ENCODE data around the gene EPHA2.

The EPHA2 gene

DNA sequence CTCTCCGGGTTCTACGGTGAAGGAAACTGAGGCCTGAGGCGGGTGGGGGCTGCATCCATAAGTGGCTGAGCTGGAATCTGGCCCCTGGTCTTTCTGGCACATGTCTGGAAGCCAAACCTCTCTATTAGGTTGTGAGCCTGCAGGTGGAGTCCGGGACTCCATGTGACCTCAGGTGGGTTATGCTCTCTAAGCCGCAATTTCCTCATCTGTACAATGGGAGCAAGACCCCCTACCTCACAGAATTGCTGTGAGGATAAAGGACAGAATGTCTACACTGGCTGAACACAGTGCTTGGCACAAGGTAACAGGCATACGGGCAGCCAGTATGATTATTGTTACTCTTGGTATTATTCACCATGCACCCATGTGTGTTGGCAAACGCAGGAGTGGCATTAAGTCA lies 6.7 kb downstream of the EPHA2 start:
- DNase-seq, result no peak

DNA sequence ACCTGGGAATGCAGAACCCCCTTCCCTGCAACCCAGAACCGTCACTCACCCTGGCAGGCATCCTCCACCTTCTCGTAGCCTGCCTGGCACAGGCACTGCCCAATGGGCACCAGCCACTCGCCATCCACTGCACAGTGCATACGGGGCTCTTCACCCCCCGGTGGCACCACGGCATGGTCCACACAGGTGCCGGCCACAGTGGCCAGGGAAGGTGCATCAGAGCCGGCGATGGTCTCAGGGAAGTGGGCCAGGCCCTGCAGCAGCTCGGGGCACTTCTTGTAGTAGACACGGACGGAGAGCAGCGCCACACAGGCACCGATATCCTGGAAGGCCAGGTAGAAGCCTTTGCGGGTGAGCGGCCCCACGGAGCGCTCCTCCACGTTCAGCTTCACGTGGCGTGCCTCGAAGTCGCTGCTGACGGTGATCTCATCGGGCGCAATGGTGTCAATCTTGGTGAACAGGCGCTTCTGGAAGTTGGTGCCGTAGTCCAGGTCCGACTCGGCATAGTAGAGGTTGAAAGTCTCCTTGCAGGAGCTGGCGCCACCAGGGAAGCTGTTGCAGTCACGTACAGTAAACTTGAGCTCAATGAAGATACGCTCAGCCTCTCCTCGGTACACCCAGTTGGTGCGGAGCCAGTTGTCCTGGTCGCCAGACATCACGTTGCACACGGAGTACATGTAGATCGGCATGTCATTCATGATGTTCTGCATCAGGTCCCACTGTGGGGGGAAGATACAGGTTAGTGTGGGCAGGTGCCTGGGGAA lies 7.4 kb downstream of the EPHA2 start:
- DNase-seq, result no peak

DNA sequence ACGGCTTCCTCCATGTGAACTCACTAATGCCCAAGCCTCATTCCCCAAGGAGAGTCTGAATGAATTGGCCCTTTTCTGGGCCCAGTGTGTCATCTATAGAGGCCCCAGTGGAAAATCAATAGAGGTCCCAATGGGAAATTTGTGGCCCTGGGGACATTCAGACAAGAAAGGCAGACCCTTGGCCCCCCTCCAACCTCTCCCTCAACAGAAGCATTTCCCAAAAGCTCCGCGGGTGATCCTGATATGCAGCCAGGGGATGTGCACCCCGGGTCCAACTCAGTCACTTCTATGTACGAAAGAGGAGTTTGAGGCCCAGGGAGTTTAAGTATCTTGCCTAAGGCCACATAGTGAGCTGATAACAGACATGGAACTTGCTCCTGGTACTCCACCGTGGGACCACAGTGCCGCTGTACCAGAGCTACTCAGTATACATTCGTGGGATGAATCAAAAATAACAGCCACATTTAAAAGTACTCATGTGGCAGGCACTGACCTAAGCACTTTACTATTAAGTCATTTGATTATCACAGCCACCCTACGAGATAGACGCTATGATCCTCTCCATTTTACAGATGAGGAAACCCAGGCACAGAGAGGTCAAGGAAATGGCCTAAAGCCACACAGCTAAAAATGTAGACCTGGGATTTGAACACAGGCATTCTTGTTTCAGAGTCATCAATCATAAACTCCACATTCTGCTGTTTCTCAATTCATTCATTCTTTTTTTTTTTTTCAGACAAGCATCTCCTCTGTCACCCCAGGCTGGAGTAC lies 8.5 kb downstream of the EPHA2 start:
- DNase-seq, result no peak

DNA sequence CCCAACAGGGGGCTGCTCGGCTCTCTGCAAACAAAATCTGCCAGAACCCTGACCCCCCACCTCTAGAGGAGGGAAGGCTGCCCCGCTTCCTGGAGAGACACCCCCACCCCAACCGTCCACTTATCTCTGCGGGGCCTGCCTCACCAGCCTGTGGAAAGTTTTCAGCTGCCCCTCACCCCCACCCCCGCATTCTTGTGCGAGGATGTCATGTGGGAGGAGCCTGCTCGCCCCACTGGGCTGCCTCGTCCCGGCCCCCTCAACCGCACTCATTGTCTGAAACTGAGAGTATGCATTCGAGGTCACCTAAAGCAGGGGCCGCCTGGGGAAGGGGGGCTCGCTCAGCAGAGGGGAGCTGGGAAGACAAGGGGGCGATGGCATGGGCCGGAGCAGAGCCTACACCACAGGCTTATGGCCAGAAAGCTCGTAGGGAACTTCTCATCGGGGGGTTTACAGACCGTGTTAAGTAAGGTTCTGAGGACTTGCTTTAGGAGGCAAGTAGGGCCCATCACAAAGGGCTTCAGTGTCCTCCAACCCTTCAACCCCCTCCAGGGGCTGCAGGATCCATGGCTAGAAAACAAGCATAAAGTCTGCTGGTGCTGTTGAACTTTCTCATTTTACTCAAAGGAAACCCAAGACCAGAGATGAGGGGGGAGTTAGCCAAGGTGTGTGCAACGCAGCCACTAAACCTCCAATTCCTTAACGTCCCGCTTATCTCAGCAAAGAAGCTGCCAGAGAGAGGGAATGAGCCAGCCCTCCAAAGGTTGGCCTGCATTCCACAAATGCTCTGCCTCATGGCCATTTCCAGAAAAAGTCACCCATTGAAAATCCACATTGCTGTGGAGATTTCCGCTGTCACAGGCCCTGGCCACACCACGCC lies 9.4 kb downstream of the EPHA2 start:
- DNase-seq, result no peak

GRCh38 chr1:16145662-16146278 lies 10.1 kb downstream of the EPHA2 start:
- no peak for DNase-seq

DNA sequence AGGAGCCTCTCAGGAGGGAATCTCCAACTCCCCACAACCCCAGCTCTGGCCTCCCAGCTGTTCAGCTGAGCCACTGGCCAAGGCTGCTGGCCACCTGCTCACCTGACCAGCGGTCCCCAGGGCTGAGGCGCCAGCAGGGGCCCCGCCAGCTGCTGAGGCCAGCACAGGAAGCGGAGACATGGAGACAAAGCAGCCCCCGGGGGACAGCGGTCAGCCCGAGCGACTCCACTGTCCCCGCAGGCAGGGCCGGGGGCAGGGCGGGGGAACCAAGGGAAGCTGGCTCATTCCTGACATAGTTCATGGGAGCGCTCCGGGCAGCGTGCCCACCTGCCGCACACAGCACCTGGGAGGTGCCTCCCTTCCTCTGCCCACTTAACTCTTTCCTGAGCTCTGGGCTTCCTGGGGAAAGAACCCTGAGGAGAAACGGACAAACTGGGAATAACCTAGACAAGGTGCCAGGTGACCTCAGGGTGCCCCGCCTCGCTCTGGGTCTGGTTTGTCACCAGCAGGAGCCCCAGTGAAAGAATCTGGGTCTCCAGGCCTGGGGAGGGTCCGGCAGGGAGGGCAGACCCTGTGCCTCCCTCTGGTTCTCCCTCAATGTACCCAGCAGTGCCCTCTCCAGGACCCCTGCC lies 10.7 kb downstream of the EPHA2 start:
- DNase-seq, result no peak

GRCh38 chr1:16144325-16145029 lies 11.4 kb downstream of the EPHA2 start:
- DNase-seq, result no peak

DNA sequence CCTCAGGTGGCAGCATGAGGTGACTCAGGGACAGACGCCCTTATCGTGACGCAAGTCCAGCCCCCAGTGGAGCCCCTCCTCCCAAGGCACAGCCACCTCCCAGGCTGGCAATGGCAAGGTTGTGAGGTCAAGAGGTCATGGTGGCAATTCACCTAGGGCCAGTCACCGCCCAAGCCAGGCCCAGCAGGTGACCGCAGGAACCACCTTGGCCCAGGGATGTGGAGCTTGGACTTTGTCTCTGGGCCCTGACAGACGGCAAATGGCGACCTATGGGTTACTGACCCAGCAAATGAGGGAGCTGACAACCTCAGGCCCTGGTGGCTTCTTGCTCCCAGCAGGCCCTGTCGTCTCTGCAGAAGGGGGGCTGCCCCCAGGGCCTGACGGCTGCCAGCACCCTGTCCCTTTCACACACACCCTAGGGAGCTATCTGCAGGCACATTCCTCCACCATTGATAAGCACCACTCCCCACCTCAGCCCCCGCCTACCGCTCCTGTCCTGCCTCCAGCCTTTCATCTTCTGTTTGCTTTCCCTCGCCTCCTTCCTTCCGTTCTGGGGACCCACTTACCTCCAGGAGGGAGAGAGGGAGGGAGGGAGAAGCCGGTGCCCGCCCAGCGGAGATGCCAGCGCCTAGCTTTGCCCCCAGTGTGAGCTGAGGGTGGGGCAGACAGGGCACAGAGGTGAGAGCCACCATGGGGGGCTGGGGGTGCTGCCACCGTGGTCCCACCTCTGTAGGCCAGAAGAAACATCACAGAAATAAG lies 12.1 kb downstream of the EPHA2 start:
- DNase-seq, result no peak

DNA sequence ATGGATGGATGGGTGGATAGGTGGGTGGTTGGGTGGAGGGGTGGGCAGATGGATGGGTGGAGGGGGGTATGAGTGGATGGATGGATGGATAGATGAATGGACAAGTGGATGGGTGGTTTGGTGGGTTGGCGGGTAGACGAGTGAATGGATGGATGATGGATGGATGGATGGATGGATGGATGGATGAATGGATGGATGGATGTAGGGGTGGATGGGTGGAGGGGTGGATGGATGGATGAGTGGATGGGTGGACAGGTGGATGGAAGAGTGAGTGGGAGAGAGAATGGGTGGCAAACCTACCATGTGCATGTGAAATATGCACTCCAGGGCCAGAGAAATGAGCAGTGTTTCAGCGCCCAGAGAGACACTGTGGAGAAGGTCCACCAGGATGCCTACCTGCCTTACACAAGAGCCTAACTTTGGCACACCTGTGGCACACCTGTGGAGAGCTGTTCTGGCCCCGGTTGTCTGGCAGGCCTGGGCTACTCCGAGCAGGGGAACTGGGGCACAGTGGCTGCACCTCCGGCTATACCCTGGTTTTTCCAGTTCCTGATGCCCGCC lies 12.8 kb downstream of the EPHA2 start:
- no peak for DNase-seq

DNA sequence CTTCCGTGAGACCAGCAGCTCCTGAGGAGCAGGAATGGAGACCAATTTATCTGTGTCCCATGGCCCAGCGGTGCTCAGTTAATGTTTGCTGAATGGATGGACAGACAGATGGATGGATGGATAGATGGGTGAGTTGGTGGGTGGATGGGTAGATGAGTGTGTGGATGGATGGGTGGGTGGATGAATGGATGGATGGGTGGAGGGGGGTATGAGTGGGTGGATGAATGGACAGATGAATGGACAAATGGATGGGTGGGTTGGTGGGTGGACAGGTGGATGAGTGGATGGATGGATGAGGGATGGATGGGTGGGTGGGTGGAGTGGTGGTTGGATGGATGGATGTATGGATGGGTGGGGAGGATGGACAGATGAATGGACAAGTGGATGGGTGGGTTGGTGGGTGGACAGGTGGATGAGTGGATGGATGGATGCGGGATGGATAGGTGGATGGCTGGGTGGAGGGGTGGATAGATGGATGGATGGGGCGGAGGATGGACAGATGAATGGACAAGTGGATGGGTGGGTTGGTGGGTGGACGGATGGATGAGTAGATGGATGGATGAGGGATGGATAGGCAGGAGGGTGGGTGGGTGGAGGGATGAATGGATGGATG lies 13.4 kb downstream of the EPHA2 start:
- DNase-seq, result no peak

DNA sequence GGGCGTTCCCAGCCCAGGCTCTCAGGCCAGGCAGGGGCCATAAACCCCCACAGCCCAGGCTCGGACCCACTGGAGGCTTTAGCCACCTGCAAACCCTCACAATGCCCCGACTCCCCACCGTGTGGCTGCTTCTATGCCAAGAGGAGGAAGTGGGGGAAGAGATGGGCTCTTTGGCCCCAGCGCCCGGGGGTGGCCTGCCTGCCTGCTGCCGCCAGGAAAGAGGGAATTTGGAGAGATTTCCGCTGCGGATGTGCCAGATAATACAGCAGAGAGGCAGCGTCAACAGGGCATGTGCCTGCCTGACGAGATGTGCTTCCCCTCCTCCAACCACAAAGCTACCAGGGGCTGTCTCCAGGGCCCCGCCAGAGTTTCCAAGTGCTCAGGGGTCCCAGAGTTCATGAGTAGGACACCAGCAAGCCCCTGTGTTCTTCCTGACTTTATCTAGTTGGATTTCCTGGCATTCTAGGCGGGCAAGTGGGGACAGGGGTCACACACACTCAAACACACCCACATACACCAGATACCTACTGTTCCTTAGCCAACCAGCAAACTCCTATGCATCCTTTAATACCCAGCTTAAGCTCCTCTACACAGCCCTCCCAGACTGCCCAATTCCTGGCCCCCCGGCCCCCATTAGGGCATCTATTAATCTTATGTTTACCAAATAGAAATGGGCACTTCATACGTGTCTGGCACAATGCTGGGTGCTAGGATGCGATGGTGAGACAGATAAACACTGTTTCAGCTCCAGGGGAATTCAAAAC lies 14.1 kb downstream of the EPHA2 start:
- no peak for DNase-seq

DNA sequence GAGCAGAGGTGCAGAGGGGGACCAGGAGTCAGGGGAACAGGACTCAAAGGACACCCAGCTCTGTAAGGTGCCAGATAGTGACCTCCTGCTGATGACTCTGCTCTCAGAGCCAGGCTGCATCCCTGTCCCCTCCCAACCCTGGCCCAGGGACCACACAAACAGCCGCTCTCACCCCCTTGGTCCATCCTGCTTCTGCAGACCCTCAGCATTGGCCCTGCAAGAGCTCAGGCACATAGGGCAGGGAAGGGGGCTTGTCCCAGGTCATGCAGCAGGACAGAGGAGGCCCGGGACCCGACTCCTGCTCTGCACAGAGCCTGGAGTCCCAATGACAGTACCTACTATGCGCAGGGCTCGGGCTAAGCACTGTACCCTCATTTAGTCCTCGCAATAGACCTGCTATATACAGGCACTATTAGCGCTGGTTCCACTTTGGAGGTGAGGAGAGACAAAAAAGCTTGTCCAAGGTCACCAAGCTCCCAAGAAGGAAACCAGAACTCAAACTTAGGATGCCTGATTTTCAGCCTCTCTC lies 15.7 kb downstream of the EPHA2 start:
- no peak for DNase-seq

DNA sequence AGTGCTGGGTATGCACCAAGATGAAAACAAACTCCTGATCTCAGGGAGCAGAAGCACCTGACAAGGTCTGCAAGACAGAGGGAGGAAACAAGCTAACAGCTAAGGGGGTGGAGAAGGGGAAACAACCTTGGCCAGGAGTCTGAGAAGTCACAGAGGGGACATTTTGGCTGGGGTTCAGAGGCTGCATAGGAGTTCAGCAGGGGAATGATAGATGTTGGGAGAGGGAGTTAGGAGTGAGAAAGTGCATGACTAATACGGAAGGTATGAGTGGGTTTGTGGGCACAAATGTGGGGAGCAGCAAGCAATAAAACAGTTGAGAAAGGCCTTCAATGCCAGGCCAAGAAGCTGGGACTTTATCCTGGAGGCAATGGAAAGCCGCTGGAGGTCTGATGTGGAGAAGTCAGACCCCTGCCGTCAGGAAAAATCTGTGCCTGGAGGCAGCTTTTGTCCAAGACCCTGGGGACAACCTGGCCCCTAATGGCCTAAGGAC lies 16.4 kb downstream of the EPHA2 start:
- no peak for DNase-seq

GRCh38 chr1:16138772-16139221 lies 17.1 kb downstream of the EPHA2 start:
- DNase-seq, result no peak

GRCh38 chr1:16137890-16138467 lies 17.9 kb downstream of the EPHA2 start:
- DNase-seq, result no peak

DNA sequence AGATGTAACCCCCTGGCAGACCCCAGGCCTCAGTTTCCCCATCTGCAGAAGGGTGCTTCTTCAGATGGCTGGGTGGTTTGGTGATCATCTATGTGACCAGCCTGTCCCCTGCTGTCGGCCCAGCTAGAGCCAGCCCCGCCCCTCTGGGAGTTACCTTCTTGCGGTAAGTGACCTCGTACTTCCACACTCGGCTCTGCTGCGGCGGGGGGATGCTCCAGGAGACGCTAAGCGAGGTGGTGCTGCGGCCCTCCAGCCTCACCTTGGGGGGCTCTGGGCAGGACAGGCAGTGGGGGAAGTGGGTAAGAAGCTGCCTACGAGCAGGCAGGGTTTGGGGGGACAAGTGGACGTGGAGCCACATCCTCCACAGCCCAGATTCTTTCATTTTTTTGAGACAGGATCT lies 20.4 kb downstream of the EPHA2 start:
- no peak for DNase-seq

DNA sequence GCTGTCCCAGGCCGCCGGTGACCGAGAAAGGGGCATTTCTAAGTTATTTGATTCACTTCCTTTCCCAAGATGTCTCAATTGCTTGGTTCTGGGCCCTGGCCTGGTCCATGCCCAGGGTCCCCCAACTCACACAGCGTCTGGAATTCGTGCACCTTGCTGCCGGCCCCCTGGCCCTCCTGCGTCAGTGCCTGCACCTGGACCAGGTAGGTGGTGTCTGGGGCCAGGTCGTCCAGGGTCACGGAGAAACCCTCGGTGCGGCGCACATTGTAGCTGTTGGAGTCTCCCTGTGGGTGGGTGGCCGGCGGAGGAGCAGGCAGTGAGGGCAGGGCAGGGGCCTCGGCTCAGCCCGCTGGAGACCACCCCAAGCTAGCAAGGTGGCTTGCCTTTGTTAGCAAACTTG lies 21.0 kb downstream of the EPHA2 start:
- no peak for DNase-seq

GRCh38 chr1:16134066-16134801 lies 21.6 kb downstream of the EPHA2 start:
- no peak for DNase-seq
